Glutamatergic neuron (in vitro differentiated cells): ENCODE data around the gene SPACA5. TPM values are rescaled to one million over a fixed set of nuclear protein-coding genes. Genes with fewer than 3 reads are reported as not detected.
"Not testable (repeated sequence)": the region's sequence is repeated elsewhere in the genome, so short reads cannot be mapped to it uniquely, and the experiment has no call there.

Experiments
- DNase-seq: peaks from one replicate; pipeline ENCODE4 v3.0.0; 2022
- H3K27ac Mint-ChIP-seq: one replicate; pipeline ENCODE4 v1.8.0; 2020; ENCODE audit warnings: mild to moderate bottlenecking, mixed read lengths, inconsistent platforms; ENCODE audit not compliant: unreplicated experiment
- H3K27me3 Mint-ChIP-seq: one replicate; pipeline ENCODE4 v1.8.0; 2020; ENCODE audit warnings: mild to moderate bottlenecking, moderate library complexity, mixed read lengths, inconsistent platforms; ENCODE audit not compliant: unreplicated experiment
- H3K36me3 Mint-ChIP-seq: one replicate; pipeline ENCODE4 v1.8.0; 2020; ENCODE audit warnings: mild to moderate bottlenecking, mixed read lengths, inconsistent platforms; ENCODE audit not compliant: unreplicated experiment
- H3K4me1 Mint-ChIP-seq: one replicate; pipeline ENCODE4 v1.8.0; 2020; ENCODE audit warnings: mild to moderate bottlenecking, low read depth, mixed read lengths, inconsistent platforms; ENCODE audit not compliant: unreplicated experiment
- H3K4me3 Mint-ChIP-seq: one replicate; pipeline ENCODE4 v1.8.0; 2020; ENCODE audit warnings: mild to moderate bottlenecking, mixed read lengths, inconsistent platforms; ENCODE audit not compliant: unreplicated experiment
- H3K9me3 Mint-ChIP-seq: one replicate; pipeline ENCODE4 v1.8.0; 2020; ENCODE audit warnings: mild to moderate bottlenecking, moderate library complexity, mixed read lengths, inconsistent platforms; ENCODE audit not compliant: unreplicated experiment
- total RNA-seq: library from RNA; stranded (reverse); fragmentation: NEBNext Ultra II Directional; extraction: Animal tissue kit (Norgen Biotek cat#: 25700); gene quantifications from one replicate; pipeline ENCODE4 v1.2.1, GENCODE V29; 2021; ENCODE audit not compliant: unreplicated experiment
- TF ChIP-seq, protein P1 (sequence below): fragments of 200-600 bp; sonication (generic); IDR thresholded peaks from one replicate; pipeline ENCODE4 v1.5.0; 2021; ENCODE audit not compliant: partially characterized antibody, unreplicated experiment

Gene SPACA5
- total RNA-seq, 1 donor from 2014 or later, result not detected

DNA sequence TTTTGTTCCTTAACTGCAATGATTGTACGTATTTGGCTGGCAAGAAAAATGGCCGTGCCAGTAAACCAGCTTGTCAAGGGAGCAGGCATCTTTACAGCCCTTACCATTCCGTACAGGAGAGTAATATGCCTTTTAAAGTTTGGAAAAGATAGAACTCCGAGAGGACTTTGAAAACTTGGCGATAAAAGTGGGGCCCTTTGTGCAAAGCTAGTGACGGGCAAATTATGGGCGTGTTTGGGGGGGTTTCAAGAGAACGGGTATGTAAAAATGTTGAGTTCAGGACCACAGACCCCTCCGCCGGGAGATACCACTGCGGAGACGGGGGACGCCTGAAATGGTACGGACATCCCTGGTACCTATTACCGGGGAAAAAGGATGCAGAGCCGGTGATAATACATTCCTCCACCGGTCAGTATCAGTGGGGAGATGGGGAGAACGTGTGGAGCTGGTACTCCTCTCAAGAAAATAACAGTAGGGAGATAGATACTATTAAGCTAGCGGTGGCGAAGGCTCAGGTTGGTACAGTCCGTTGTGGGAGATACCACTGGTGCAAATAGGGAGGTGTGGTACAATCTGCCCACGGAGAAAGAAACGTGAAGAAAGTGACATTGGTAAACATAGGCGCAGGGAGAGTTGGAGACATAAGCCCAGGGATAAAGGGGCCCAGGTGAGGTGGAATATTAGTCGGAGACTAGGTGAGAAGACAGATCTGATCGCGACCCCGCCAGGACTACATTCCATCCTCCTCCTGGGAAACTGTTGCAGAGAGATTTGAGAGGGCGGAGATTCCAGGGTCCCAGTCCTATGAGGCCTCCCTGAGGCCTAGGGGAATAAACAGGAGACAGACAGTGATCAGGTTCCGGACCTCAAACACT lies 14.5 kb downstream of the SPACA5 start:
- H3K27me3 Mint-ChIP-seq, result peaks cover 1% of the 10 kb centered on the region
- no peaks in the 10 kb centered on the region for H3K36me3 Mint-ChIP-seq
- H3K4me1 Mint-ChIP-seq, result peaks cover 3% of the 10 kb centered on the region
- peak overlapping the region; percentile 100 for H3K27ac Mint-ChIP-seq
- DNase-seq, result peak; percentile 81
- TF ChIP-seq, protein P1, sequence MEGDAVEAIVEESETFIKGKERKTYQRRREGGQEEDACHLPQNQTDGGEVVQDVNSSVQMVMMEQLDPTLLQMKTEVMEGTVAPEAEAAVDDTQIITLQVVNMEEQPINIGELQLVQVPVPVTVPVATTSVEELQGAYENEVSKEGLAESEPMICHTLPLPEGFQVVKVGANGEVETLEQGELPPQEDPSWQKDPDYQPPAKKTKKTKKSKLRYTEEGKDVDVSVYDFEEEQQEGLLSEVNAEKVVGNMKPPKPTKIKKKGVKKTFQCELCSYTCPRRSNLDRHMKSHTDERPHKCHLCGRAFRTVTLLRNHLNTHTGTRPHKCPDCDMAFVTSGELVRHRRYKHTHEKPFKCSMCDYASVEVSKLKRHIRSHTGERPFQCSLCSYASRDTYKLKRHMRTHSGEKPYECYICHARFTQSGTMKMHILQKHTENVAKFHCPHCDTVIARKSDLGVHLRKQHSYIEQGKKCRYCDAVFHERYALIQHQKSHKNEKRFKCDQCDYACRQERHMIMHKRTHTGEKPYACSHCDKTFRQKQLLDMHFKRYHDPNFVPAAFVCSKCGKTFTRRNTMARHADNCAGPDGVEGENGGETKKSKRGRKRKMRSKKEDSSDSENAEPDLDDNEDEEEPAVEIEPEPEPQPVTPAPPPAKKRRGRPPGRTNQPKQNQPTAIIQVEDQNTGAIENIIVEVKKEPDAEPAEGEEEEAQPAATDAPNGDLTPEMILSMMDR, result no peak
- H3K9me3 Mint-ChIP-seq, result peaks cover 2% of the 10 kb centered on the region
- peak overlapping the region; percentile 94 for H3K4me3 Mint-ChIP-seq

DNA sequence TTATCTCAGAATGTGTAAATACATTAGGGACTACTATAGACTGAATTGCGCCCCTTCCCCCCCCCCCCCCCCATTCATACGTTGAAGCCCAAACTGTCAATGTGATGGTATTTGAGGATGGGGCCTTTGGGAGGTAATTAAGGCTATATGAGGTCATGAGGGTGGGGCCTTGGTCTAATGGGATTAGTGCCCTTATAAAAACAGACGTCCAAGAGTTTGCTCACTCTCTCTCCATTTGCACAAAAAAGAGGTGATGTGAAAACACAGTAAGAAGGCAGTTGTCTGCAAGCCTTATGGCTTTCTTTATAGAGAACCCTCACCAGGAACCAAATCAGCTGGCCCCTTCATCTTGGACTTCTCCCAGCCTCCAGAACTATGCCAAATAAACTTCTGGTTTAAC lies 15.3 kb downstream of the SPACA5 start:
- Mint-ChIP-seq H3K9me3 (peaks cover 2% of the 10 kb centered on the region), H3K4me1 (peaks cover 5% of the 10 kb centered on the region), H3K4me3 (no peak overlapping the region), H3K36me3 (no peaks in the 10 kb centered on the region), H3K27me3 (peaks cover 1% of the 10 kb centered on the region), H3K27ac (no peak overlapping the region)
- TF ChIP-seq, protein P1, result no peak
- no peak for DNase-seq

DNA sequence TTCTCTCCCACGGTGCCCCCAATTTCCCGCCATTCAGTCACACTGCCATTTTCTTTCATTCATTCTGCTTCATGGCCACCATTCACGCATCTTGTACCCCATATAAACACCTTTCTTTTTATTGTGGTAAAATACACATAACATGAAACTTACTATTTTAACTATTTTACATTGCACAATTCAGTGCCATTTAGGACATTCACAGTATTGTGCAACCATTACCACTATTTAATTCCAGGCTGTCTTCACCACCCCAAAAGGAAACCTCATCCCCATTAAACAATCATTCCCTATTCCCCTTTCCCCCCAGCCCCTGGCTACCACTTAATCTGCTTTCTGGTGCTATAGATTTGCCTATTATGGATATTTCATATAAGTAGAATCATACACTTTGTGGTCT lies 15.9 kb downstream of the SPACA5 start:
- no peak overlapping the region for H3K27ac Mint-ChIP-seq
- TF ChIP-seq, protein P1, result no peak

DNA sequence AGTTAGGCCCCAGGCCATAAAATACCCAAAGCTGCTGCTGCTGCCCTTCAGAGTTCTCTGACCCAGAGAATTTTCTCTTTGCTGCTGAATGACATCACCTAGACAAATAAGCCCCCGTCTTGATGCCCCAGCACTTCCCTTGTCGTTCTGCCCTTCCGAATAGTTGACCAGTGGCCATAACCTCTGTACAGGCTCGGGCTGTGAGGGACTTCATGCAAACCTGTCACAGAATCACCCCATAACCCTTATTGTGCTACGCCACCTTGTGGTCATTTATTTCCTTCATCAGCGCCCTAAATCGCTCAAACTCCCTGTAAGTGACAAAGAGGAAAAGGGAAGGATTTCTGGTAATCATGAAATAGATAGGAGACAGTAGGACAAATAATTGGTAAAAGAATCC lies 18.8 kb downstream of the SPACA5 start:
- peaks cover 2% of the 10 kb centered on the region for H3K9me3 Mint-ChIP-seq
- H3K4me3 Mint-ChIP-seq, result no peak overlapping the region
- H3K36me3 Mint-ChIP-seq, result no peaks in the 10 kb centered on the region
- peaks cover 1% of the 10 kb centered on the region for H3K27me3 Mint-ChIP-seq
- peak; percentile 26 for DNase-seq
- TF ChIP-seq, protein P1, result peak; percentile 64
- no peak overlapping the region for H3K27ac Mint-ChIP-seq
- peaks cover 5% of the 10 kb centered on the region for H3K4me1 Mint-ChIP-seq

More for the DNA sequence above, 15.9 kb downstream of the SPACA5 start:
- peaks cover 1% of the 10 kb centered on the region for H3K27me3 Mint-ChIP-seq
- DNase-seq, result no peak
- no peaks in the 10 kb centered on the region for H3K36me3 Mint-ChIP-seq
- H3K9me3 Mint-ChIP-seq, result peaks cover 2% of the 10 kb centered on the region
- H3K4me1 Mint-ChIP-seq, result peaks cover 5% of the 10 kb centered on the region
- H3K4me3 Mint-ChIP-seq, result no peak overlapping the region

DNA sequence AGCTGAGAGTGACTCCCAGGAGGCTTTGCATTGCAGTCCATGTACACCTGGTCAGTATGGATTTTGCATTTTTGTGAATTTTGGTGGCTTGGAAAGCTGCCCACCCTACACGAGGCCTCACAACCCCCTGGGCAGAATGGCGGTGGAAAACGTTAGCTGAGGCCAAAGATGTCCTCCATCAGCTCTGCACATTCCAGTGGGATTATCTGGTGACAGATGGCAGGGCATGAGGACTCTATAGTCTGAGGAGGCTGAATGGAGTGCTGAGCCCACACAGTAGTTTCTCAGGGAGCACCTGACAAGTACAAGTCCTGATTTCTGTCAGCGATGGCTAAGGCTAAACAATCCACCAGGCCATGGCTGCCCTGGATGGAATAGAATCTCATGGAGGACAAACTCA lies 20.8 kb downstream of the SPACA5 start:
- H3K36me3 Mint-ChIP-seq, H3K4me3 Mint-ChIP-seq, H3K9me3 Mint-ChIP-seq, DNase-seq, H3K27ac Mint-ChIP-seq, H3K27me3 Mint-ChIP-seq, H3K4me1 Mint-ChIP-seq: not testable (repeated sequence)
